Loucy (cell line): Measurements from ENCODE around the gene RAD21L1.

Experiments used
- CTCF ChIP-seq: fragments of 200-600 bp; sonication (generic); conservative IDR thresholded peaks from 2 replicates; pipeline ENCODE4 v1.5.1; 2014; ENCODE audit warnings: mild to moderate bottlenecking, antibody characterized with exemption, low read length
- EZH2phosphoT487 ChIP-seq: fragments of 200-600 bp; IDR thresholded peaks from 2 replicates; pipeline ENCODE4 v1.6.1; 2018; ENCODE audit warnings: antibody characterized with exemption, mild to moderate bottlenecking, moderate library complexity, borderline replicate concordance

- TF ChIP-seq CTCF (no peak), EZH2phosphoT487 (no peak)
These were observed 39.5 kb downstream of the RAD21L1 start for GRCh38 chr20:1265226-1265915.
